ENCODE results near the gene SLC22A9. TPM values are rescaled to one million over a fixed set of nuclear protein-coding genes. Genes with fewer than 3 reads are reported as not detected.

SLC22A9 gene
- polyA plus RNA-seq, 1 of the 3 experiments (the other 2 are of a cell fraction) = not detected

- TF ChIP-seq ZBTB33 (IDR thresholded peaks at IDR 0.05; ENCODE audit: borderline replicate concordance, low read depth) (no peak), YY1 (IDR thresholded peaks at IDR 0.05; ENCODE audit: low read depth) (no peak), FOSL2 (IDR thresholded peaks at IDR 0.05; ENCODE audit: borderline replicate concordance, low read depth) (no peak)
These were observed 34.8 kb downstream of the SLC22A9 start (continued) for GRCh38 chr11:63404161-63404935.

- Histone ChIP-seq H3K27ac (ENCODE audit: low read depth in 2 of 2, low read length in 1 of 2) (no peak overlapping the region), H3K27me3 (ENCODE audit: insufficient read depth) (peaks cover 4% of the 10 kb centered on the region; the same call in 1 of the 2 replicates), H3K9me3 (no peaks in the 10 kb centered on the region), H3K79me2 (ENCODE audit: insufficient read depth) (no peaks in the 10 kb centered on the region), H3K9ac (no peak overlapping the region), H3K36me3 (replicated peaks in 1 of 2; ENCODE audit: control insufficient read depth in 1 of 2, insufficient read depth in 2 of 2, low read length in 1 of 2) (no peaks in the 10 kb centered on the region), H4K20me1 (ENCODE audit: insufficient read depth) (no peaks in the 10 kb centered on the region), H3F3A (replicated peaks; ENCODE audit: insufficient read depth) (no peaks in the 10 kb centered on the region), H3K9me2 (no peaks in the 10 kb centered on the region), H3K4me2 (no peak overlapping the region), H3K4me3 (ENCODE audit: low read depth in 2 of 2, low read length in 1 of 2) (no peak overlapping the region), H2AFZ (ENCODE audit: low read depth) (no peak overlapping the region), H3K4me1 (ENCODE audit: control insufficient read depth in 1 of 2, insufficient read depth in 2 of 2, low read depth in 1 of 2, low read length in 1 of 2) (no peaks in the 10 kb centered on the region)
- TF ChIP-seq MXI1 (IDR thresholded peaks at IDR 0.05; ENCODE audit: low read depth, low read length) = no peak
- TF ChIP-seq PBX3 (IDR thresholded peaks at IDR 0.05) = no peak
- TF ChIP-seq JUND (IDR thresholded peaks at IDR 0.05) = no peak
- TF ChIP-seq ZBTB33 (IDR thresholded peaks at IDR 0.05; ENCODE audit: borderline replicate concordance, low read depth) = no peak
- no peak for TF ChIP-seq EP300 (IDR thresholded peaks at IDR 0.05; ENCODE audit: borderline replicate concordance in 1 of 2, low read depth in 1 of 2, low read length in 1 of 2)
- TF ChIP-seq MAX (IDR thresholded peaks at IDR 0.05; ENCODE audit: low read depth) = no peak
- no peak for TF ChIP-seq IRF3 (IDR thresholded peaks at IDR 0.05; ENCODE audit: low read depth, low read length)
- TF ChIP-seq SMC3 (IDR thresholded peaks at IDR 0.05; ENCODE audit: low read depth, low read length) = no peak
- TF ChIP-seq GABPA (IDR thresholded peaks at IDR 0.05; ENCODE audit: low read depth) = no peak
- TF ChIP-seq YY1 (IDR thresholded peaks at IDR 0.05; ENCODE audit: low read depth) = no peak
- ChIA-PET POLR2A (no interaction called here), CTCF (no interaction called here)
- DNase-seq = no peak
- 2% methylated on average over 3 of the region's 3 CpGs for WGBS (ENCODE audit: low lambda C conversion rate)
These were observed 35.5 kb downstream of the SLC22A9 start for GRCh38 chr11:63405114-63405513.

Measured in SK-N-SH (cell line).